Articular chondrocyte of knee joint (primary cell): ENCODE data around the gene ABO. TPM values are rescaled to one million over a fixed set of nuclear protein-coding genes. Genes with fewer than 3 reads are reported as not detected.

Source experiments
- small RNA-seq: library from RNA; depleted of rRNA; stranded (forward); fragments of <200 nt; gene quantifications from one replicate; pipeline ENCODE3, GENCODE V24; 2012
- total RNA-seq: library from RNA; depleted of rRNA; stranded (reverse); fragments of >200 nt; gene quantifications from 2 replicates; pipeline ENCODE4 v1.2.3, GENCODE V29; 2012

The ABO gene
- not detected in 2 replicates for total RNA-seq

GRCh38 chr9:133275105-133276000 is at the start of gene ABO:
ABO (minus strand) TSS chr9:133275201.

DNA sequence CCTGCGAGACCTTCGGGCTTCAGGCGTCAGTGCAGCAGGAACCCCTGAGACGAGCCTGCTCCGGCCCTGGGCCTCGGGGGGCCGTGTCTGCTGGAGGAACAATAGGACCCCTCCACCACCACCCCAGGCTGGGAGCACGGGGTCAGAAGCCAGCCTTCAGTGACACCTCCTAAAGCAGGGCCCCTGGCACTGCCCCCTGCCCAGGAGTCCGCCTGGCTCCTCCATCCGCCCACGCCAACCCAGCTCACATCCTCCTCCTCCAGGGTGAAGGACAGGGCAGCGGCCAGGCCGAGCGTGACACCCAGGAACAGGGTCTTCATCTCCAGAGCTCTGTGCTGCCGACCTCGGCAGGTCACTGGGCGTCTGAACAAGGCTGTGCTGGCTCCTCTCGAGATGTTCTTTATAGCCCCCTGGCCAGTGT is 66.1 kb downstream of the ABO start, which contains the start of gene OBP2B:
Gene OBP2B, minus strand, starts transcription at position 371 of the 421 bp plus-strand sequence. Its CDS starts 51 bp downstream, at position 320.

Small RNA genes lying within 50 kb of the gene (small RNA-seq; reads per million reads assigned to genes)
- not detected for gene RF00019

Other genes with a start within 250 kb of the ABO start
- gene GTF3C5, start 244.2 kb downstream of the ABO start, total RNA-seq, result 33.7 and 35.7 TPM in 2 replicates
- gene CEL, start 213.2 kb downstream of the ABO start, total RNA-seq, result 0.11 and 0.13 TPM in 2 replicates
- gene RALGDS, start 154.0 kb downstream of the ABO start, total RNA-seq, result 11.6 and 16.1 TPM in 2 replicates
- gene GBGT1, start 111.3 kb downstream of the ABO start, total RNA-seq, result 7.4 and 9.5 TPM in 2 replicates
- not detected in 2 replicates for gene OBP2B, start 66.0 kb downstream of the ABO start, total RNA-seq
- gene SURF6, start 61.0 kb upstream of the ABO start, total RNA-seq, result 8.1 and 9.4 TPM in 2 replicates
- 14.3 and 15.9 TPM in 2 replicates for gene MED22, start 72.9 kb upstream of the ABO start, total RNA-seq
- gene RPL7A, start 73.0 kb upstream of the ABO start, total RNA-seq, result 1,759 and 2,034 TPM in 2 replicates
- gene SURF1, start 81.3 kb upstream of the ABO start, total RNA-seq, result 25.6 and 28.0 TPM in 2 replicates
- gene SURF2, start 81.3 kb upstream of the ABO start, total RNA-seq, result 6.9 and 7.8 TPM in 2 replicates
- 405 and 413 TPM in 2 replicates for gene SURF4, start 100.9 kb upstream of the ABO start, total RNA-seq
- 0.32 and 1.3 TPM in 2 replicates for gene STKLD1, start 101.2 kb upstream of the ABO start, total RNA-seq
- 12.7 and 12.9 TPM in 2 replicates for gene REXO4, start 142.8 kb upstream of the ABO start, total RNA-seq
- gene ADAMTS13, start 147.2 kb upstream of the ABO start, total RNA-seq, result 0.91 and 1.3 TPM in 2 replicates
- 6.6 and 7.3 TPM in 2 replicates for gene CACFD1, start 184.8 kb upstream of the ABO start, total RNA-seq
- 8.3 and 8.9 TPM in 2 replicates for gene SLC2A6, start 203.9 kb upstream of the ABO start, total RNA-seq
- not detected in 2 replicates for gene MYMK, start 249.8 kb upstream of the ABO start, total RNA-seq